ENCODE data around the gene SHC1. TPM values are rescaled to one million over a fixed set of nuclear protein-coding genes. Genes with fewer than 3 reads are reported as not detected.
"Not testable (repeated sequence)": the region's sequence is repeated elsewhere in the genome, so short reads cannot be mapped to it uniquely, and the experiment has no call there.

The SHC1 gene
- polyA plus RNA-seq, 3 donors, result 49.1 to 197 (median 110) TPM

- 10 to 12% (median 11%) methylated on average over 38 to 40 of the region's 40 CpGs for WGBS, 3 donors
These were observed 28.4 kb upstream of the SHC1 start for GRCh38 chr1:154998818-154999570.

GRCh38 chr1:154998201-154998780 is 27.7 kb upstream of the SHC1 start:
- 67 to 69% (median 67%) methylated on average over 13 to 16 of the region's 16 CpGs for WGBS, 3 donors
- no peak overlapping the region for H3K27ac ChIP-seq (ENCODE audit: low read depth, low read length)

More at GRCh38 chr1:154998818-154999570, 28.4 kb upstream of the SHC1 start:
- H3K27ac ChIP-seq (ENCODE audit: low read depth, low read length), result no peak overlapping the region

GRCh38 chr1:154996966-154997701 is 26.6 kb upstream of the SHC1 start:
- WGBS, 3 donors, result 77 to 84% (median 79%) methylated on average over 15 of the region's 15 CpGs
- no peak overlapping the region for H3K27ac ChIP-seq (ENCODE audit: low read depth, low read length)

- 59 to 63% (median 63%) methylated on average over 12 to 13 of the region's 13 CpGs for WGBS, 3 donors
- not testable (repeated sequence) for H3K27ac ChIP-seq (ENCODE audit: low read depth, low read length)
These were observed 24.9 kb upstream of the SHC1 start for GRCh38 chr1:154995301-154995983.

- WGBS, 3 donors, result 49 to 58% (median 55%) methylated on average over 3 of the region's 3 CpGs
- no peak overlapping the region for H3K27ac ChIP-seq (ENCODE audit: low read depth, low read length)
These were observed 24.0 kb upstream of the SHC1 start for GRCh38 chr1:154994591-154994990.

GRCh38 chr1:154994269-154994587 is 23.7 kb upstream of the SHC1 start:
- WGBS, 3 donors, result 43 to 61% (median 59%) methylated on average over 1 of the region's 1 CpG
- no peak overlapping the region for H3K27ac ChIP-seq (ENCODE audit: low read depth, low read length)

- 68 to 77% (median 71%) methylated on average over 8 of the region's 8 CpGs for WGBS, 3 donors
- H3K27ac ChIP-seq (ENCODE audit: low read depth, low read length), result no peak within 1 kb of the TSS
These were observed 23.2 kb upstream of the SHC1 start, which contains the start of gene LENEP for GRCh38 chr1:154993572-154994268. TSS of gene LENEP (plus strand) at chr1:154993586. CDS start at chr1:154993608, 22 bp downstream.

GRCh38 chr1:154992721-154993571 is 22.4 kb upstream of the SHC1 start:
- WGBS, 3 donors, result 72 to 82% (median 81%) methylated on average over 14 of the region's 14 CpGs
- H3K27ac ChIP-seq (ENCODE audit: low read depth, low read length), result no peak overlapping the region

GRCh38 chr1:154990276-154990675 is 19.7 kb upstream of the SHC1 start:
- H3K27ac ChIP-seq (ENCODE audit: low read depth, low read length), result no peak overlapping the region
- WGBS, 3 donors, result 90 to 94% (median 92%) methylated on average over 8 of the region's 8 CpGs

- 87 to 95% (median 90%) methylated on average over 3 of the region's 3 CpGs for WGBS, 3 donors
- no peak overlapping the region for H3K27ac ChIP-seq (ENCODE audit: low read depth, low read length)
These were observed 18.8 kb upstream of the SHC1 start for GRCh38 chr1:154989195-154989860.

GRCh38 chr1:154988058-154988954 is 17.8 kb upstream of the SHC1 start:
- H3K27ac ChIP-seq (ENCODE audit: low read depth, low read length), result no peak overlapping the region
- 86 to 90% (median 89%) methylated on average over 17 of the region's 17 CpGs for WGBS, 3 donors

GRCh38 chr1:154987326-154987725 is 16.8 kb upstream of the SHC1 start:
- 51 to 62% (median 59%) methylated on average over 6 of the region's 6 CpGs for WGBS, 3 donors
- H3K27ac ChIP-seq (ENCODE audit: low read depth, low read length), result no peak overlapping the region

GRCh38 chr1:154986736-154987135 is 16.2 kb upstream of the SHC1 start:
- WGBS, 3 donors, result 85 to 91% (median 91%) methylated on average over 4 of the region's 4 CpGs
- H3K27ac ChIP-seq (ENCODE audit: low read depth, low read length), result not testable (repeated sequence)

GRCh38 chr1:154983776-154984466 is 13.4 kb upstream of the SHC1 start:
- H3K27ac ChIP-seq (ENCODE audit: low read depth, low read length), result no peak overlapping the region
- 13 to 17% (median 16%) methylated on average over 17 of the region's 17 CpGs for WGBS, 3 donors

GRCh38 chr1:154982897-154983648 is 12.5 kb upstream of the SHC1 start, which contains the start of gene FLAD1:
TSS of gene FLAD1 (plus strand) at chr1:154983344. CDS start at chr1:154983695, 351 bp downstream.
- WGBS, 3 donors, result 0 to 1% (median 0%) methylated on average over 26 of the region's 26 CpGs
- no peak within 1 kb of the TSS for H3K27ac ChIP-seq (ENCODE audit: low read depth, low read length)
